Measurements from ENCODE around the gene LONP1. TPM values are rescaled to one million over a fixed set of nuclear protein-coding genes. Genes with fewer than 3 reads are reported as not detected.
A peak's percentile ranks its signal among the peaks of the same experiment; 100 is the strongest.

The LONP1 gene
- total RNA-seq, 1 experiment from 2014 or later: 186 TPM

DNA sequence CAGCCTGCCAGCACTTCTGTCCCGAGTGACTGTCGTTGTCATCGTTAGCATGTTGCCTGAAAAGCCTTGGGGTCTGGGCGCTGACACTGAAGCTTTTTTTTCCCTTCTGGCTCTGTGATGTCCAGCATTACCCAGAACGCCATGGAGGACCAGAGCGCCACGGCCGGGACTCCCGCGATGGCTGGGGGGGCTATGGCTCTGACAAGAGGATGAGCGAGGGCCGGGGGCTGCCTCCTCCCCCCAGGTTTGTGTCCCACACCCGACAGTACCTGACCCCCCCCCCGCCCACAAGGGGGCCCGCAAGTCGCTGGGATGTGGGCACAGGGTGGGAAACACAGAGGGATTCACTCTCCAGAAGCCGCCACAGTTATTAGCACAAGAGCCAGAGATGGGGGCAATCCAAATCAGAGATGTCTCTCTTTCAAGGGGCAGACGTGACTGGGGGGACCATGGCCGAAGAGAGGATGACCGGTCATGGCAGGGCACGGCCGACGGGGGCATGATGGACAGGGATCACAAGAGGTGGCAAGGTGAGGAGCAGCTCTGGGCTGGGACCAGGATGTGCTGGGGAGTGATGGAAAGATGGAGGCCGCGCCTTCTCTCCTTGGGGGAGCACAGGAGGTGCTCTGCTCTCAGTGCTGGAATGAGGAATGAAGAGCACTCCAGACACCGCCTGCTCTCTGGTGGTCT lies 52.9 kb downstream of the LONP1 start:
- Mint-ChIP-seq H3K27ac (peak overlapping the region; percentile 86; the same call in 1 of the 2 replicates), H3K27me3 (ENCODE audit: low read depth) (no peaks in the 10 kb centered on the region), H3K9me3 (no peaks in the 10 kb centered on the region), H3K4me3 (no peak overlapping the region), H3K4me1 (peaks cover 11% of the 10 kb centered on the region), H3K36me3 (peaks cover 66% of the 10 kb centered on the region)
- ChIA-PET CTCF (interaction anchor here (0.9 to 4.1 kb wide), 3 partner anchors 20 to 22 kb away, joined by 3 to 15 read pairs (median 7); partner anchors contain the start of gene RPL36), POLR2A (interaction anchor here (0.5 kb wide), 1 partner anchor 730 kb away, joined by 4 read pairs; no protein-coding TSS in a partner anchor)
- ATAC-seq: no peak; the same call in 1 of the 2 replicates
- TF ChIP-seq CREB1 (CRISPR knock-in tag; IDR thresholded peaks at IDR 0.05) (no peak), NFATC4 (CRISPR knock-in tag; IDR thresholded peaks at IDR 0.05) (no peak), TEAD4 (CRISPR knock-in tag; IDR thresholded peaks at IDR 0.05) (no peak), EMX1 (CRISPR knock-in tag; IDR thresholded peaks at IDR 0.05) (no peak), OVOL2 (CRISPR knock-in tag; IDR thresholded peaks at IDR 0.05; ENCODE audit: borderline replicate concordance) (no peak), ZNF263 (CRISPR knock-in tag; IDR thresholded peaks at IDR 0.05; ENCODE audit: low read depth) (no peak), CREM (CRISPR knock-in tag; IDR thresholded peaks at IDR 0.05) (no peak), SMAD4 (CRISPR knock-in tag; IDR thresholded peaks at IDR 0.05) (no peak), SOX15 (CRISPR knock-in tag; IDR thresholded peaks at IDR 0.05) (no peak), CBFB (CRISPR knock-in tag; IDR thresholded peaks at IDR 0.05; ENCODE audit: low read depth) (no peak), ZBTB21 (CRISPR knock-in tag; IDR thresholded peaks at IDR 0.05; ENCODE audit: borderline replicate concordance) (no peak)
- TF ChIP-seq, protein P1, sequence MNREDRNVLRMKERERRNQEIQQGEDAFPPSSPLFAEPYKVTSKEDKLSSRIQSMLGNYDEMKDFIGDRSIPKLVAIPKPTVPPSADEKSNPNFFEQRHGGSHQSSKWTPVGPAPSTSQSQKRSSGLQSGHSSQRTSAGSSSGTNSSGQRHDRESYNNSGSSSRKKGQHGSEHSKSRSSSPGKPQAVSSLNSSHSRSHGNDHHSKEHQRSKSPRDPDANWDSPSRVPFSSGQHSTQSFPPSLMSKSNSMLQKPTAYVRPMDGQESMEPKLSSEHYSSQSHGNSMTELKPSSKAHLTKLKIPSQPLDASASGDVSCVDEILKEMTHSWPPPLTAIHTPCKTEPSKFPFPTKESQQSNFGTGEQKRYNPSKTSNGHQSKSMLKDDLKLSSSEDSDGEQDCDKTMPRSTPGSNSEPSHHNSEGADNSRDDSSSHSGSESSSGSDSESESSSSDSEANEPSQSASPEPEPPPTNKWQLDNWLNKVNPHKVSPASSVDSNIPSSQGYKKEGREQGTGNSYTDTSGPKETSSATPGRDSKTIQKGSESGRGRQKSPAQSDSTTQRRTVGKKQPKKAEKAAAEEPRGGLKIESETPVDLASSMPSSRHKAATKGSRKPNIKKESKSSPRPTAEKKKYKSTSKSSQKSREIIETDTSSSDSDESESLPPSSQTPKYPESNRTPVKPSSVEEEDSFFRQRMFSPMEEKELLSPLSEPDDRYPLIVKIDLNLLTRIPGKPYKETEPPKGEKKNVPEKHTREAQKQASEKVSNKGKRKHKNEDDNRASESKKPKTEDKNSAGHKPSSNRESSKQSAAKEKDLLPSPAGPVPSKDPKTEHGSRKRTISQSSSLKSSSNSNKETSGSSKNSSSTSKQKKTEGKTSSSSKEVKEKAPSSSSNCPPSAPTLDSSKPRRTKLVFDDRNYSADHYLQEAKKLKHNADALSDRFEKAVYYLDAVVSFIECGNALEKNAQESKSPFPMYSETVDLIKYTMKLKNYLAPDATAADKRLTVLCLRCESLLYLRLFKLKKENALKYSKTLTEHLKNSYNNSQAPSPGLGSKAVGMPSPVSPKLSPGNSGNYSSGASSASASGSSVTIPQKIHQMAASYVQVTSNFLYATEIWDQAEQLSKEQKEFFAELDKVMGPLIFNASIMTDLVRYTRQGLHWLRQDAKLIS (CRISPR knock-in tag; IDR thresholded peaks at IDR 0.05; ENCODE audit: borderline replicate concordance): no peak
- TF ChIP-seq, protein P2, sequence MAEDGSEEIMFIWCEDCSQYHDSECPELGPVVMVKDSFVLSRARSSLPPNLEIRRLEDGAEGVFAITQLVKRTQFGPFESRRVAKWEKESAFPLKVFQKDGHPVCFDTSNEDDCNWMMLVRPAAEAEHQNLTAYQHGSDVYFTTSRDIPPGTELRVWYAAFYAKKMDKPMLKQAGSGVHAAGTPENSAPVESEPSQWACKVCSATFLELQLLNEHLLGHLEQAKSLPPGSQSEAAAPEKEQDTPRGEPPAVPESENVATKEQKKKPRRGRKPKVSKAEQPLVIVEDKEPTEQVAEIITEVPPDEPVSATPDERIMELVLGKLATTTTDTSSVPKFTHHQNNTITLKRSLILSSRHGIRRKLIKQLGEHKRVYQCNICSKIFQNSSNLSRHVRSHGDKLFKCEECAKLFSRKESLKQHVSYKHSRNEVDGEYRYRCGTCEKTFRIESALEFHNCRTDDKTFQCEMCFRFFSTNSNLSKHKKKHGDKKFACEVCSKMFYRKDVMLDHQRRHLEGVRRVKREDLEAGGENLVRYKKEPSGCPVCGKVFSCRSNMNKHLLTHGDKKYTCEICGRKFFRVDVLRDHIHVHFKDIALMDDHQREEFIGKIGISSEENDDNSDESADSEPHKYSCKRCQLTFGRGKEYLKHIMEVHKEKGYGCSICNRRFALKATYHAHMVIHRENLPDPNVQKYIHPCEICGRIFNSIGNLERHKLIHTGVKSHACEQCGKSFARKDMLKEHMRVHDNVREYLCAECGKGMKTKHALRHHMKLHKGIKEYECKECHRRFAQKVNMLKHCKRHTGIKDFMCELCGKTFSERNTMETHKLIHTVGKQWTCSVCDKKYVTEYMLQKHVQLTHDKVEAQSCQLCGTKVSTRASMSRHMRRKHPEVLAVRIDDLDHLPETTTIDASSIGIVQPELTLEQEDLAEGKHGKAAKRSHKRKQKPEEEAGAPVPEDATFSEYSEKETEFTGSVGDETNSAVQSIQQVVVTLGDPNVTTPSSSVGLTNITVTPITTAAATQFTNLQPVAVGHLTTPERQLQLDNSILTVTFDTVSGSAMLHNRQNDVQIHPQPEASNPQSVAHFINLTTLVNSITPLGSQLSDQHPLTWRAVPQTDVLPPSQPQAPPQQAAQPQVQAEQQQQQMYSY (CRISPR knock-in tag; IDR thresholded peaks at IDR 0.05): no peak
- TF ChIP-seq, protein P3, sequence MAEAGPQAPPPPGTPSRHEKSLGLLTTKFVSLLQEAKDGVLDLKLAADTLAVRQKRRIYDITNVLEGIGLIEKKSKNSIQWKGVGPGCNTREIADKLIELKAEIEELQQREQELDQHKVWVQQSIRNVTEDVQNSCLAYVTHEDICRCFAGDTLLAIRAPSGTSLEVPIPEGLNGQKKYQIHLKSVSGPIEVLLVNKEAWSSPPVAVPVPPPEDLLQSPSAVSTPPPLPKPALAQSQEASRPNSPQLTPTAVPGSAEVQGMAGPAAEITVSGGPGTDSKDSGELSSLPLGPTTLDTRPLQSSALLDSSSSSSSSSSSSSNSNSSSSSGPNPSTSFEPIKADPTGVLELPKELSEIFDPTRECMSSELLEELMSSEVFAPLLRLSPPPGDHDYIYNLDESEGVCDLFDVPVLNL (CRISPR knock-in tag; IDR thresholded peaks at IDR 0.05; ENCODE audit: borderline replicate concordance, low read depth): no peak
- TF ChIP-seq, protein P4, sequence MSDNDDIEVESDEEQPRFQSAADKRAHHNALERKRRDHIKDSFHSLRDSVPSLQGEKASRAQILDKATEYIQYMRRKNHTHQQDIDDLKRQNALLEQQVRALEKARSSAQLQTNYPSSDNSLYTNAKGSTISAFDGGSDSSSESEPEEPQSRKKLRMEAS (CRISPR knock-in tag; IDR thresholded peaks at IDR 0.05): no peak
- TF ChIP-seq, protein P5, sequence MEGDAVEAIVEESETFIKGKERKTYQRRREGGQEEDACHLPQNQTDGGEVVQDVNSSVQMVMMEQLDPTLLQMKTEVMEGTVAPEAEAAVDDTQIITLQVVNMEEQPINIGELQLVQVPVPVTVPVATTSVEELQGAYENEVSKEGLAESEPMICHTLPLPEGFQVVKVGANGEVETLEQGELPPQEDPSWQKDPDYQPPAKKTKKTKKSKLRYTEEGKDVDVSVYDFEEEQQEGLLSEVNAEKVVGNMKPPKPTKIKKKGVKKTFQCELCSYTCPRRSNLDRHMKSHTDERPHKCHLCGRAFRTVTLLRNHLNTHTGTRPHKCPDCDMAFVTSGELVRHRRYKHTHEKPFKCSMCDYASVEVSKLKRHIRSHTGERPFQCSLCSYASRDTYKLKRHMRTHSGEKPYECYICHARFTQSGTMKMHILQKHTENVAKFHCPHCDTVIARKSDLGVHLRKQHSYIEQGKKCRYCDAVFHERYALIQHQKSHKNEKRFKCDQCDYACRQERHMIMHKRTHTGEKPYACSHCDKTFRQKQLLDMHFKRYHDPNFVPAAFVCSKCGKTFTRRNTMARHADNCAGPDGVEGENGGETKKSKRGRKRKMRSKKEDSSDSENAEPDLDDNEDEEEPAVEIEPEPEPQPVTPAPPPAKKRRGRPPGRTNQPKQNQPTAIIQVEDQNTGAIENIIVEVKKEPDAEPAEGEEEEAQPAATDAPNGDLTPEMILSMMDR (IDR thresholded peaks at IDR 0.05): no peak
- TF ChIP-seq, protein P6, sequence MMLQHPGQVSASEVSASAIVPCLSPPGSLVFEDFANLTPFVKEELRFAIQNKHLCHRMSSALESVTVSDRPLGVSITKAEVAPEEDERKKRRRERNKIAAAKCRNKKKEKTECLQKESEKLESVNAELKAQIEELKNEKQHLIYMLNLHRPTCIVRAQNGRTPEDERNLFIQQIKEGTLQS (CRISPR knock-in tag; conservative IDR thresholded peaks at IDR 0.05): no peak
- TF ChIP-seq, protein P7, sequence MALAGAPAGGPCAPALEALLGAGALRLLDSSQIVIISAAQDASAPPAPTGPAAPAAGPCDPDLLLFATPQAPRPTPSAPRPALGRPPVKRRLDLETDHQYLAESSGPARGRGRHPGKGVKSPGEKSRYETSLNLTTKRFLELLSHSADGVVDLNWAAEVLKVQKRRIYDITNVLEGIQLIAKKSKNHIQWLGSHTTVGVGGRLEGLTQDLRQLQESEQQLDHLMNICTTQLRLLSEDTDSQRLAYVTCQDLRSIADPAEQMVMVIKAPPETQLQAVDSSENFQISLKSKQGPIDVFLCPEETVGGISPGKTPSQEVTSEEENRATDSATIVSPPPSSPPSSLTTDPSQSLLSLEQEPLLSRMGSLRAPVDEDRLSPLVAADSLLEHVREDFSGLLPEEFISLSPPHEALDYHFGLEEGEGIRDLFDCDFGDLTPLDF (CRISPR knock-in tag; IDR thresholded peaks at IDR 0.05): no peak
- TF ChIP-seq, protein P8, sequence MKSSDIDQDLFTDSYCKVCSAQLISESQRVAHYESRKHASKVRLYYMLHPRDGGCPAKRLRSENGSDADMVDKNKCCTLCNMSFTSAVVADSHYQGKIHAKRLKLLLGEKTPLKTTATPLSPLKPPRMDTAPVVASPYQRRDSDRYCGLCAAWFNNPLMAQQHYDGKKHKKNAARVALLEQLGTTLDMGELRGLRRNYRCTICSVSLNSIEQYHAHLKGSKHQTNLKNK (CRISPR knock-in tag; IDR thresholded peaks at IDR 0.05): no peak
- TF ChIP-seq, protein P9, sequence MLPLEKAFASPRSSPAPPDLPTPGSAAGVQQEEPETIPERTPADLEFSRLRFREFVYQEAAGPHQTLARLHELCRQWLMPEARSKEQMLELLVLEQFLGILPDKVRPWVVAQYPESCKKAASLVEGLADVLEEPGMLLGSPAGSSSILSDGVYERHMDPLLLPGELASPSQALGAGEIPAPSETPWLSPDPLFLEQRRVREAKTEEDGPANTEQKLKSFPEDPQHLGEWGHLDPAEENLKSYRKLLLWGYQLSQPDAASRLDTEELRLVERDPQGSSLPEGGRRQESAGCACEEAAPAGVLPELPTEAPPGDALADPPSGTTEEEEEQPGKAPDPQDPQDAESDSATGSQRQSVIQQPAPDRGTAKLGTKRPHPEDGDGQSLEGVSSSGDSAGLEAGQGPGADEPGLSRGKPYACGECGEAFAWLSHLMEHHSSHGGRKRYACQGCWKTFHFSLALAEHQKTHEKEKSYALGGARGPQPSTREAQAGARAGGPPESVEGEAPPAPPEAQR (CRISPR knock-in tag; IDR thresholded peaks at IDR 0.05): no peak
- no peak for DNase-seq (ENCODE audit: low spot score)

Measured in WTC11 (cell line).